Keratinocyte (primary cell): ENCODE results near the gene TRIM8. TPM values are rescaled to one million over a fixed set of nuclear protein-coding genes. Genes with fewer than 3 reads are reported as not detected.

ENCODE experiments used
- DNase-seq: peaks from one replicate; pipeline ENCODE4 v3.0.0-alpha.2; 2011; ENCODE audit warnings: low read depth, missing footprints, low spot score
- FAIRE-seq: peaks from 2 replicates; lab custom pipeline; 2011; peaks lifted over from hg19 to GRCh38; lab: Jason Lieb, UNC
- H2AFZ ChIP-seq: 2 replicates; pipeline ENCODE4 v1.6.0; 2012; ENCODE audit warnings: low read length, control low read depth, inconsistent platforms; ENCODE audit not compliant: control insufficient read depth
- H3K27ac ChIP-seq: 2 replicates; pipeline ENCODE4 v1.5.1; 2011; ENCODE audit warnings: low read length; ENCODE audit not compliant: control insufficient read depth, insufficient read depth
- H3K27me3 ChIP-seq: 3 replicates; pipeline ENCODE4 v1.6.0; 2011; ENCODE audit warnings: low read length; ENCODE audit not compliant: control insufficient read depth, insufficient read depth; ENCODE audit errors: extremely low read depth
- H3K36me3 ChIP-seq, 2 experiments: 2 replicates in 1 of 2; 3 replicates in 1 of 2; pipeline ENCODE4 v1.5.1; 2011; ENCODE audit warnings: low read length in 2 of 2, mild to moderate bottlenecking in 1 of 2; ENCODE audit not compliant: control insufficient read depth in 2 of 2, insufficient read depth in 2 of 2; ENCODE audit errors: extremely low read depth in 1 of 2
- H3K4me1 ChIP-seq: 3 replicates; pipeline ENCODE4 v1.5.1; 2011; ENCODE audit warnings: low read length; ENCODE audit not compliant: control insufficient read depth, insufficient read depth; ENCODE audit errors: extremely low read depth
- H3K4me2 ChIP-seq: 3 replicates; pipeline ENCODE4 v1.6.0; 2011; ENCODE audit warnings: low read depth, low read length; ENCODE audit not compliant: control insufficient read depth, insufficient read depth; ENCODE audit errors: extremely low read depth
- H3K4me3 ChIP-seq, 3 experiments: fragments of 200-600 bp in 1 of 3; sonication (generic) in 1 of 3; 2 replicates in 2 of 3; 3 replicates in 1 of 3; pipeline ENCODE4 v1.5.1; 2011 to 2016; ENCODE audit warnings: low read length in 3 of 3, mild to moderate bottlenecking in 3 of 3, control low read depth in 2 of 3, inconsistent platforms in 1 of 3, low read depth in 1 of 3, mixed read lengths in 1 of 3, mixed run types in 1 of 3, moderate library complexity in 1 of 3; ENCODE audit not compliant: control insufficient read depth in 2 of 3, insufficient read depth in 2 of 3; ENCODE audit errors: extremely low read depth in 1 of 3
- H3K79me2 ChIP-seq: 2 replicates; pipeline ENCODE4 v1.6.0; 2012; ENCODE audit warnings: low read length; ENCODE audit not compliant: control insufficient read depth, insufficient read depth
- H3K9ac ChIP-seq: 3 replicates; pipeline ENCODE4 v1.6.0; 2011; ENCODE audit warnings: low read length; ENCODE audit not compliant: control insufficient read depth, insufficient read depth; ENCODE audit errors: extremely low read depth
- H3K9me1 ChIP-seq: 3 replicates; pipeline ENCODE4 v1.6.0; 2011; ENCODE audit warnings: low read length; ENCODE audit not compliant: control insufficient read depth, insufficient read depth; ENCODE audit errors: extremely low read depth
- H3K9me3 ChIP-seq: 2 replicates; pipeline ENCODE4 v1.5.1; 2012; ENCODE audit warnings: low read depth, low read length; ENCODE audit not compliant: control insufficient read depth
- H4K20me1 ChIP-seq: 3 replicates; pipeline ENCODE4 v1.6.0; 2011; ENCODE audit warnings: low read length; ENCODE audit not compliant: control insufficient read depth, insufficient read depth; ENCODE audit errors: extremely low read depth
- EZH2 ChIP-seq: IDR thresholded peaks from one replicate; pipeline ENCODE4 v1.6.1; 2012; ENCODE audit warnings: inconsistent platforms, mild to moderate bottlenecking, low read length, moderate library complexity
- dilution Hi-C: fragments of 300-500 bp; cut with MboI; formaldehyde crosslinking; loops from one replicate; pipeline ENCODE4 v1.7.0; 2020; ENCODE audit warnings: low sequenced_read_pairs; ENCODE audit not compliant: extremely low pct_ligation_motif_present
- polyA plus RNA-seq, 5 experiments: library from polyadenylated mRNA; depleted of rRNA in 3 of 5; stranded (reverse) in 3 of 5; stranded (forward) in 1 of 5; unstranded in 1 of 5; fragments of >200 nt; gene quantifications; 1 replicate in 1 of 5; 2 replicates in 3 of 5; 3 replicates in 1 of 5; pipeline versions ENCODE4 v1.2.1 to v1.2.3, GENCODE V29; 2011 to 2012; ENCODE audit warnings: missing spikeins in 2 of 5, low read depth in 1 of 5, low replicate concordance in 1 of 5
- TF ChIP-seq, protein P1 (sequence below), 3 experiments: IDR thresholded peaks in 1 of 3; conservative IDR thresholded peaks in 1 of 3; optimal IDR thresholded peaks in 1 of 3; 2 replicates in 2 of 3; 3 replicates in 1 of 3; pipeline versions ENCODE3 to v1.5.1; 2011; ENCODE audit warnings: low read length in 3 of 3, mild to moderate bottlenecking in 3 of 3, moderate library complexity in 2 of 3, control low read depth in 1 of 3, inconsistent platforms in 1 of 3; ENCODE audit not compliant: insufficient read depth in 2 of 3; ENCODE audit errors: extremely low read depth in 1 of 3

TRIM8 gene
- polyA plus RNA-seq, 1 donor (not counting 4 experiments of a cell fraction or from before 2014, with no cell fraction given): 24.8 TPM

DNA sequence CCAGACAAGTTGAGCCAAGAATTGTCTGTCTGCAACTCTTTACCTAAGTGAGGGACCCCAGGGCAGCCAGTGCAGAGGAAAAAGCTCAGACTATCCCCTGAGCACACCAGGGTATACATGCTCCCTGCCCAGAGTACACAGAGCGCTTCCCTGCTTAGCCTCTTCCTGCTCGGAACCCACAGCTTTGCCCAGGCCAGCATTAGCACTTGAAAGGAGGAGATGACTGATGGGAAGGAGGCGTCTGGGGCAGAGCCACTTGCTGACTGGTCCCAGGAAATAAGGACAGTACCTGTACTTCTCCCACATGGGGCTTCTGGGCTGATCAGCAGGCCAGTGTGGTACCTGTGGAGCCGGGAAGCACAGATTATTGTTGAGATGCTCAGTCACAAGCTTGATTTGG is 48.4 kb upstream of the TRIM8 start:
- Histone ChIP-seq H3K4me1 (no peaks in the 10 kb centered on the region), H3K9ac (no peak overlapping the region), H3K4me2 (no peak overlapping the region), H3K27ac (no peak overlapping the region), H2AFZ (no peak overlapping the region), H3K36me3 (peaks cover 10 to 14% of the 10 kb centered on the region in 2 experiments), H3K9me3 (no peaks in the 10 kb centered on the region), H3K27me3 (no peaks in the 10 kb centered on the region), H3K79me2 (no peaks in the 10 kb centered on the region), H3K4me3 (no peak overlapping the region), H4K20me1 (no peaks in the 10 kb centered on the region), H3K9me1 (no peaks in the 10 kb centered on the region)
- DNase-seq (no peak), FAIRE-seq (no peak)
- no peak for TF ChIP-seq EZH2
- TF ChIP-seq, protein P1, sequence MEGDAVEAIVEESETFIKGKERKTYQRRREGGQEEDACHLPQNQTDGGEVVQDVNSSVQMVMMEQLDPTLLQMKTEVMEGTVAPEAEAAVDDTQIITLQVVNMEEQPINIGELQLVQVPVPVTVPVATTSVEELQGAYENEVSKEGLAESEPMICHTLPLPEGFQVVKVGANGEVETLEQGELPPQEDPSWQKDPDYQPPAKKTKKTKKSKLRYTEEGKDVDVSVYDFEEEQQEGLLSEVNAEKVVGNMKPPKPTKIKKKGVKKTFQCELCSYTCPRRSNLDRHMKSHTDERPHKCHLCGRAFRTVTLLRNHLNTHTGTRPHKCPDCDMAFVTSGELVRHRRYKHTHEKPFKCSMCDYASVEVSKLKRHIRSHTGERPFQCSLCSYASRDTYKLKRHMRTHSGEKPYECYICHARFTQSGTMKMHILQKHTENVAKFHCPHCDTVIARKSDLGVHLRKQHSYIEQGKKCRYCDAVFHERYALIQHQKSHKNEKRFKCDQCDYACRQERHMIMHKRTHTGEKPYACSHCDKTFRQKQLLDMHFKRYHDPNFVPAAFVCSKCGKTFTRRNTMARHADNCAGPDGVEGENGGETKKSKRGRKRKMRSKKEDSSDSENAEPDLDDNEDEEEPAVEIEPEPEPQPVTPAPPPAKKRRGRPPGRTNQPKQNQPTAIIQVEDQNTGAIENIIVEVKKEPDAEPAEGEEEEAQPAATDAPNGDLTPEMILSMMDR (optimal IDR thresholded peaks at IDR 0.05 in 1 of 3, IDR thresholded peaks at IDR 0.05 in 1 of 3, conservative IDR thresholded peaks at IDR 0.05 in 1 of 3; ENCODE audit: extremely low read depth in 1 of 3, insufficient read depth in 2 of 3, low read length in 3 of 3): no peak
- dilution Hi-C loops: no loop called here

- no peak overlapping the region for H3K27ac ChIP-seq
- no peaks in the 10 kb centered on the region for H3K9me1 ChIP-seq
- no peaks in the 10 kb centered on the region for H3K79me2 ChIP-seq
- TF ChIP-seq EZH2: no peak
- TF ChIP-seq, protein P1 (optimal IDR thresholded peaks at IDR 0.05 in 1 of 3, IDR thresholded peaks at IDR 0.05 in 1 of 3, conservative IDR thresholded peaks at IDR 0.05 in 1 of 3; ENCODE audit: extremely low read depth in 1 of 3, insufficient read depth in 2 of 3, low read length in 3 of 3): peak; percentile 87 to 97 (median 91)
- no peaks in the 10 kb centered on the region for H3K4me1 ChIP-seq
- H3K4me3 ChIP-seq: no peak overlapping the region
- no peak overlapping the region for H3K4me2 ChIP-seq
- H4K20me1 ChIP-seq: no peaks in the 10 kb centered on the region
- dilution Hi-C loops: no loop called here
- H3K9ac ChIP-seq: no peak overlapping the region
- no peaks in the 10 kb centered on the region for H3K9me3 ChIP-seq
- no peak for DNase-seq
- peaks cover 10 to 16% of the 10 kb centered on the region in 2 experiments for H3K36me3 ChIP-seq
- no peaks in the 10 kb centered on the region for H3K27me3 ChIP-seq
- peak; percentile 91 for FAIRE-seq
- H2AFZ ChIP-seq: no peak overlapping the region
Measured at GRCh38 chr10:102596506-102596971, 47.7 kb upstream of the TRIM8 start.
